SH-SY5Y (cell line): ENCODE measurements around the gene RTCA.

Experiments
- GATA2 ChIP-seq: IDR thresholded peaks from 2 replicates; pipeline ENCODE4 v1.6.1; 2011; ENCODE audit warnings: mild to moderate bottlenecking, low read depth, low read length
- GATA3 ChIP-seq: IDR thresholded peaks from 2 replicates; pipeline ENCODE4 v1.6.1; 2011; ENCODE audit warnings: low read depth, mild to moderate bottlenecking, low read length, moderate library complexity

Gene RTCA

DNA sequence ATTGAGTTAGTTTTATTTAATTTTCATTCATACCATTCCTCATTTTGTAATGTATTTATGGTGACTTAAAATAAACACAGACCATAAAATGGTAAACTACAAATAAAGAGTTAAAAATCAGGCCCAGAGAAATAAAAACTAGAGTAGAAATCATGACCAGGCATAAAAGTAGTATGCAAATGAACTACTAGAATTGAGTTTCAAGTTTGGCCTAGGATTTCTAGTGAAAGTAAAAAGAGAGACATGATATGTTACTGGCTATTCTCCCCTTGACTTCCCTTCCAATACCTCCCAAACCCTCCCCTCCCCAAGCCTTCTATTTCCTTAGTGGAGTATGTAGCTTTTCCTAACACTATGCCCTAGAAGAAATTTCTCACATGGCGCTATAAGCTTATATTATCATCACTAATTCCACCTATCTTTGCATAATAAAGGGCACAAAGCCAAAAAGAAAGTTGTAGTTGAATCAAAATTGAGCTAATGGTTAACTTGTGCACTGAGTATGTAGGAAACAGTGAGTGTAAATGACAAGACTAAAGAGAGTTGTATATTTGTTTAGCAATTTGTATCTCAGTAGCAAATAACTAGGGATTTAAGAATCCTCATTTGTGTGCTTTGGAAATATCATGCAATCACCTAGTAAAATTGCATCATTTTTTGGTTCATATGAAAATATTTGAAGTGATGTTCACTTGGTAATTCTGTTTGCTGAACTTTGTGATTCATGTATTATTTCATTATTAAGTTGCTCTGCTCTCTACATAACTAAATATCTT is 56.6 kb downstream of the RTCA start:
- TF ChIP-seq GATA3 (no peak), GATA2 (no peak)

DNA sequence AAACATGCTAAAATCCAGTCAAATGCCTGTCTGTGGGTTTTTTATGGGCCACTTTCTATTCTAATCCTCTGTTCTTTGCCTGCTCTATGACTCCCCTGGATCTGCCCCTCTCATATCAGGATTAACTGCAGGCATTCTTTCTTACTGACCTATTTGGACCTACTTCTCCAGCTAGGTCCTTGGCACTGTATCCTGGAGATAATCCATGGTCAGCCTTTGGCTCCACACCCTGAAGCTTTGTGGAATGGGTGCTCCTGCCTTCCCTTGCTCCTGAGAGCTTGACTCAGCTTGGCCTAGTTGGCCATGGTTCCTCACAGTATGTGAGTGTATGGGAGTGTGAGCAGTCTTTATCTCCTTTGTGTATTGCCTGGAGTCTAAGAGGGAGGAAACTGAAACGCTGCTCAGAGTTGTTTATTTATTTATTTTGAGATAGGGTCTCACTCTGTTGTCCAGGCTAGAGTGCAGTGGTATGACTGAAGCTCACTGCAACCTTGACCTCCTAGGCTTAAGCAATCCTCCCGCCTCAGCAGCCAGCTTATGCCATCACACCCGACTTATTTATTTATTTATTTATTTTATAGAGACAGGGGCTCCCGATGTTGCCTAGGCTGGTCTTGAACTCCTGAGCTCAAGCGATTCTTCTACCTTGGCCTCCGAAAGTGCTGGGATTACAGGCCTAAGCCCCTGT is 57.5 kb downstream of the RTCA start:
- no peak for TF ChIP-seq GATA3
- TF ChIP-seq GATA2 = no peak

DNA sequence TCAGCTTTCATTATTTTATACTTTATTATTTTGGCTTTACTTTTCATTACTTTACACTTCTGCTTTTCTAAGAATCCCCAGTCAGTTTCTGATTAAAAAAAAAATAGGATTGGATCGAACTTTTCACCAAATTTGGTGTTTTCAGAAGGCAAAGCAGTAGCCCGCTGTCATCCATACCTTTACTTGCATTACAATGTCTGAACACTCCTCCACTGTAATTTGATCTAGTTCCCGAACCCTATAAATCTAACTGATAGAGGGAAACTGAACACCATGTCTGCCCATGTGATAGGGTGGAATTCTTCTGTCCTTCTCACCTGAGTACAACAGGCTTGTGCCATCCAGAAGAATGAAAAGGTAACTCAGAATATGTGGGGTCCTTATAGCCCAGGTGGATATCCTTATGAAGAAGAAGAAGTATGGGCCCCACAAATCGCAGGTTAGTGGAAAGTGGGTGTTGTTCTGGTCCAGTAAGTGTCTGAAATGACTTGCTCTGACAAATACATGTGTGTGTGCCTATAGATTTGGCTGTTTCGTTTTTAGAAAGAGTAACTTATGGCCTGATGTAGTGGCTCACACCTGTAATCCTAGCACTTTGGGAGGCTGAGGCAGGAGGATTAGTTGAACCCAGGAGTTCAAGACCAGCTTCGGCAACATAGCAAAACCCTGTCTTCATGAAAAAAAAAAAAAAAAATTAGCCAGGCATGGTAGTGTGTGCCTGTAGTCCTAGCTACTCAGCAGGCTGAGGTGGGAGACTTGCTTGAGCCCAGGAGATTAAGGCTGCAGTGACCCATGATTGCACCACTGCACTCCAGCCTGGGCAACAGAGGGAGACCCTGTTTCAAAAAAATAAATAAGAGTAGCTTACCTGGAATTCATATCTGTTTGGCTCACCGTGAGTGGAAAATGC is 59.7 kb downstream of the RTCA start:
- no peak for TF ChIP-seq GATA2
- TF ChIP-seq GATA3 = no peak

DNA sequence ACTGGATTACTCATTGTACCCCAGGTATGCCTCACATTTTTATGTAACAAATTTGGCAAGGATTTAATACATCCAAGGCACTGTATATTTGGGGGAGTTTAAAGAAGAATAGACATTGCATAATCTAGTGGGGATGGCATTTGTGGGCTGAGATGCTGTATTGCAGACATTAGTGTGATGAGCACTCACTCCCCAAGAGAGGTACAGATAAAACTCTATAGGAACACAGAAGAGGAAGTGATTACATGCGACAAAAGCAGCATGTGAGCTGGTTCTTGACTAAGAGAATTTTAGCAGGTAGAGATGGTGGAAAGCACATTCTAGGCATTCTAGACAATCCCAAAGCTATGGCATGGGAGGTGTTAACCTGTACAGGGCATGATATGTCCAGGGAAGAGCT is 62.1 kb downstream of the RTCA start:
- TF ChIP-seq GATA2 (no peak), GATA3 (no peak)

DNA sequence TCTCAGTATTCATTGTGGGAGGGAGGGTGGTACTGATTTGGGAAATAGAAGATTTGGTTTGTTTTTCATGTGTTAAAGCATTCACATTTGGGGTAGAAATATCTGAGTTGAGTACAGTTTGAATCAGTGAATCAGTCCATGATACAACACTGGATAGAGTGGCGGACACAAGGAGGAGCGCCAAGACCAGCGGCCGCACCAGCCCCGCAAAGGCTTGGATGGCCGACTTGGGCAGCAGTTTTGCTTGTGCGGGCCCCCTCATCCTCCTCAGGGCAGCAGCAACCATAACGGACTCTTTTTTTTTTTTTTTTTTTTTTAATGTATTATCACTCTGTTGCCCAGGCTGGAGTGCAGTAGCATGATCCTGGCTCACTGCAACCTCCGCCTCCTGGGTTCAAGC is 66.3 kb downstream of the RTCA start:
- no peak for TF ChIP-seq GATA3
- TF ChIP-seq GATA2 = no peak

DNA sequence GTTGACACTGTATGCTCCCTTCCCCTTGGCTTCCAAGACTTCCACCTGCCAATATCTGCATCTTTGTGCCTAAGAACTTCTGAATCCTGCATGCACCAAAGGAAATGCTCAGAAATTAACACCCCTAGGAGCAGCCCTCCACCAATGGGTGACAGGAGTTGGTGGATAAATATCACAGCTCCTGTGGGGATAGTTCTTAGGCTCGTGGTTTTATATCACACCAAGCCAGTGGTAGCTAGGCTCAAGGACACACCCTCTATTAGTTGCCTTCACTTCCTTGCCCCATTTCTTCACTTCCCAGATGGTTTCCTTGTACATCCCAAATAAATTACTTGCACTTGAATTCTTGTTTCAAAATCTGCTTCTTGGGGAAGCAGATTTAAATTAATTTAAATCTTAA is 69.4 kb downstream of the RTCA start:
- TF ChIP-seq GATA2 (no peak), GATA3 (no peak)

DNA sequence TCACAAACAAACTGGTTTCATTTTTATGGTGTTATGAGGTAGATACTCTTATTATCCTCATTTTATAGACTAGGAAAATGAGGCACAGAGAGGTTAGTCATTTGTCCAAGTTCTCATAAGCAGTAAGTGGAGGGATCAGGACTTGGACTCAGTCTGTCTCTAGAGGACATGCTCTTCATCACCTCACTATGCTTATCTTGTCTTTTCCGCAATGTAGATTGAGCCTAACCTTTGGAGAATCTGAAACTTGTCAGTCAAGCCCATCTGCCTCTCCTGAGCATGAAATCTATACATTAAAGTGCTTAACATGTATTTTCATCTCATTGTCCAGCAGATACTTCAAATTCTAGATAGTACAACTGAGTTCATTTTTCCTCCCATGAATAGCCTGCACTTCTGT is 74.5 kb downstream of the RTCA start:
- TF ChIP-seq GATA3 (no peak), GATA2 (no peak)

DNA sequence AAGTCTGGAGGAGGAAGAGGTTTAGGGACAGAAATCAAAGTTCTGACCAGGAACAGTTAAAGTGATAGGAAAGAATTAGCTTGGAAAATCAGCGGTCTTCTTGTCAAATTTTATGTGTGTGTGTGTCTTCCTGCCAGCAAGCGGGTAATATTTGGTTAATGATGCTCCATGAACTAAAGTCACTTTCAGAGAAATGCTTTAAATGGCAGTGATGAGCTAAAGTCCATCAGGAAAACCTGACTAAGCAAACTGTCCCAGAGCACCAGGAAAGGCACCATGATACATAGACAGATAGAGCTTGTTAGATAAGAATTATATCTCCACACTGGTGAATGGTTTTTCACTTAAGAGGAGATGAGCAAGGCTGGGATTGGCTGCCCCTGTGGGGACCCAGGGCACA is 76.3 kb downstream of the RTCA start:
- TF ChIP-seq GATA3 = no peak
- TF ChIP-seq GATA2 = no peak
